Heart right ventricle (tissue), 16 donors: ENCODE measurements around the gene FKBP8. TPM values are rescaled to one million over a fixed set of nuclear protein-coding genes. Genes with fewer than 3 reads are reported as not detected.
"Not testable (repeated sequence)": the region's sequence is repeated elsewhere in the genome, so short reads cannot be mapped to it uniquely, and the experiment has no call there.

Source experiments
- ATAC-seq, 8 donors: fragments of 200-7000 bp; cut with Tn5 transposase; one replicate each; pipeline ENCODE4 v1.9.1; 2020; ENCODE audit warnings: mild to moderate bottlenecking in 8 of 8, moderate library complexity in 8 of 8, moderate number of reproducible peaks in 1 of 8
- DNase-seq, 2 donors: peaks; one replicate each; pipeline ENCODE4 v3.0.0-alpha.2; 2020
- H3K27ac ChIP-seq, 10 donors: fragments of 200-600 bp; sonication (generic) in 2 of 10; one replicate each; pipeline versions ENCODE4 v1.5.0 to v1.8.0; 2020 to 2022; ENCODE audit warnings: mild to moderate bottlenecking in 3 of 10
- H3K27me3 ChIP-seq, 7 donors: fragments of 200-600 bp; one replicate each; pipeline ENCODE4 v1.8.0; 2021 to 2022; ENCODE audit warnings: mild to moderate bottlenecking in 2 of 7
- H3K36me3 ChIP-seq, 9 donors: fragments of 200-600 bp; sonication (generic) in 1 of 9; one replicate each; pipeline versions ENCODE4 v1.5.0 to v1.8.0; 2020 to 2022; ENCODE audit warnings: mild to moderate bottlenecking in 2 of 9
- H3K4me1 ChIP-seq, 9 donors: fragments of 200-600 bp; sonication (generic) in 1 of 9; one replicate each; pipeline versions ENCODE4 v1.5.0 to v1.8.0; 2020 to 2022; ENCODE audit warnings: mild to moderate bottlenecking in 4 of 9
- H3K4me3 ChIP-seq, 10 donors: fragments of 200-600 bp; sonication (generic) in 2 of 10; one replicate each; pipeline versions ENCODE4 v1.5.0 to v1.8.0; 2020 to 2022; ENCODE audit warnings: mild to moderate bottlenecking in 7 of 10, moderate library complexity in 2 of 10
- H3K9me3 ChIP-seq, 11 donors: fragments of 200-600 bp in 10 of 11; sonication (generic) in 2 of 11; one replicate each; pipeline versions ENCODE4 v1.5.0 to v1.8.0; 2013 to 2022; ENCODE audit warnings: mild to moderate bottlenecking in 2 of 11, control low read depth in 1 of 11, moderate library complexity in 1 of 11
- WGBS, 2 donors: extraction: QIAGEN DNeasy Blood & Tissue Kit; methylation state at CpG; one replicate each; pipeline ENCODE4 v1.1.7; 2013; ENCODE audit warnings: inconsistent platforms in 1 of 2; 5-methylcytosine and 5-hydroxymethylcytosine counted together
- intact Hi-C, 10 donors: fragments of 100-400 bp; cut with DNase I; formaldehyde crosslinking; loops; one replicate each; pipeline versions ENCODE4 v1.11.1 to v1.14.2; 2022
- polyA plus RNA-seq, 2 donors: library from polyadenylated mRNA; stranded (reverse); fragments of 200-250 nt; gene quantifications; one replicate each; pipeline ENCODE4 v1.2.3, GENCODE V29; 2013
- total RNA-seq, 10 donors: library from RNA; stranded (reverse); fragmentation: NEBNext Ultra II Directional in 3 of 10; extraction: Animal tissue kit (Norgen Biotek cat#: 25700) in 3 of 10; gene quantifications; one replicate each; pipeline versions ENCODE4 v1.2.1 to v1.2.4, GENCODE V29; 2021 to 2023
- TF ChIP-seq, protein P1 (sequence below), 9 donors: fragments of 200-600 bp; sonication (generic) in 2 of 9; IDR thresholded peaks; one replicate each; pipeline versions ENCODE4 v1.5.0 to v1.8.0; 2021 to 2022; ENCODE audit warnings: antibody characterized with exemption in 9 of 9, mild to moderate bottlenecking in 5 of 9, moderate library complexity in 1 of 9
- donor health status: Arrhythmogenic right ventricular cardiomyopathy.
- donor health status: ischemic (EF 13 %, LVEDD 7.1; RV severe dilation, severe dysfunction).
- donor health status: healthy with polysubstance abuse.
- donor health status: DM: no; HTN: yes; CAD: no.
- donor health status: DM: no; HTN: no; CAD: no.
- donor health status: ischemic (EF 25% LVEDD 6.9; RV normal size, moderate dysfunction).
- donor health status: ischemic (EF 25% LVEDD 5.7; RV mildly dilated, moderate dysfunction).
- donor health status: healthy.
- donor health status: DM: yes; HTN: yes; CAD: no.
- donor health status: Ischemic cardiomyopathy.
- donor health status: ischemic (EF 35%, LVEDD 5.7; RV mildly dilated, moderate dysfunction).
- donor health status: nonischemic (EF 11% LVEDD 7.7; RV severe dilation, severe dysfunction).
- donor health status: DM: yes; HTN: yes; CAD: no.
- donor health status: PGD.
- donor health status: ischemic (EF 29% LVEDD 5.4; RV normal size, mild dysfunction).
- donor health status: nonischemic (EF 23%, LVEDD 6.1; RV moderate dilation, normal function).

The FKBP8 gene
- total and polyA plus RNA-seq, 12 donors: 132 to 308 (median 152) TPM

DNA sequence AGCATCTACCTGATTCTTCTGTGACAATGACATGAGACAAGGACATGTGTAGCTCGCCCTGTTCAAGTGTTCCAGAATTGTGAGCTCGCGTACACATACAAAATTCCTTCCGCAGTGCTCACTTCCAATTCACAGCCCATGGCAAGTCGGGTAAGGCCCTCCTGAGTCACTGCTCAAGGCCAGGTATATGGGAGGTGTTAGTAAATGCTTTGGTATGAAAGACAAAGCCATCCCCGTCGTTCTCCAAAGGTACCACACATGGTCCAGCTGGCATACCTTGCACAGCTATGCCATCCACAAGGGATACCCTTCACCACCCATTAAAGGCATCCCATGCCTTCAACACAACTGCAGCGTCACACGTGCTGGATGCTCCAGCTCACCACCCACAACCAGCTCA is 17.1 kb downstream of the FKBP8 start:
- 92 to 93% methylated on average over 9 of the region's 9 CpGs for WGBS, 2 donors
- intact Hi-C loops: no loop called here

DNA sequence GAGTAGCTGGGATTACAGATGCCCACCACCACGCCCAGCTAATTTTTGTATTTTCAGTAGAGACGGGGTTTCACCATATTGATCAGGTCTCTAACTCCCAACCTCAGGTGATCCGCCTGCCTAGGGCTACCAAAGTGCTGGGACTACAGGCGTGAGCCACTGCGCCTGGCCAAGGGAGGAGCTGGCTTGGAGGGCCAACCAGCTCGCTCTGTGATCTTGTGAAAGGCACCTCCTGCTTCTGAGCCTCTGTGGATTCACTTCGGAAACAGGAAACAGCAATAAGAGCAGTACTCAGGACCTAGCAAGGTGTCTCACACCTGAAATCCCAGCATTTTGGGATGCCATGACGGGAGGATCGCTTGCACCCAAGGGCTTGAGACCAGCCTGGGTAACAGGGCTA is 19.5 kb downstream of the FKBP8 start:
- no peaks in the 10 kb centered on the region for H3K36me3 ChIP-seq
- H3K4me1 ChIP-seq: peaks cover 0 to 37% (median 19%) of the 10 kb centered on the region in 9 donors
- TF ChIP-seq, protein P1, sequence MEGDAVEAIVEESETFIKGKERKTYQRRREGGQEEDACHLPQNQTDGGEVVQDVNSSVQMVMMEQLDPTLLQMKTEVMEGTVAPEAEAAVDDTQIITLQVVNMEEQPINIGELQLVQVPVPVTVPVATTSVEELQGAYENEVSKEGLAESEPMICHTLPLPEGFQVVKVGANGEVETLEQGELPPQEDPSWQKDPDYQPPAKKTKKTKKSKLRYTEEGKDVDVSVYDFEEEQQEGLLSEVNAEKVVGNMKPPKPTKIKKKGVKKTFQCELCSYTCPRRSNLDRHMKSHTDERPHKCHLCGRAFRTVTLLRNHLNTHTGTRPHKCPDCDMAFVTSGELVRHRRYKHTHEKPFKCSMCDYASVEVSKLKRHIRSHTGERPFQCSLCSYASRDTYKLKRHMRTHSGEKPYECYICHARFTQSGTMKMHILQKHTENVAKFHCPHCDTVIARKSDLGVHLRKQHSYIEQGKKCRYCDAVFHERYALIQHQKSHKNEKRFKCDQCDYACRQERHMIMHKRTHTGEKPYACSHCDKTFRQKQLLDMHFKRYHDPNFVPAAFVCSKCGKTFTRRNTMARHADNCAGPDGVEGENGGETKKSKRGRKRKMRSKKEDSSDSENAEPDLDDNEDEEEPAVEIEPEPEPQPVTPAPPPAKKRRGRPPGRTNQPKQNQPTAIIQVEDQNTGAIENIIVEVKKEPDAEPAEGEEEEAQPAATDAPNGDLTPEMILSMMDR (IDR thresholded peaks at IDR 0.05): no peak
- H3K4me3 ChIP-seq: no peak overlapping the region
- no peak overlapping the region for H3K27ac ChIP-seq
- no peak for ATAC-seq
- DNase-seq: no peak
- intact Hi-C loops: loop anchor here in 6 of 10 donors (2.0 to 5.0 kb wide), 4 partner anchors 19 to 62 kb away; partner anchors contain the start of genes KXD1 (in 3 of the 6) and FKBP8 (in 1 of the 6)
- no peaks in the 10 kb centered on the region for H3K27me3 ChIP-seq
- no peaks in the 10 kb centered on the region for H3K9me3 ChIP-seq
- 90 to 93% methylated on average over 9 of the region's 9 CpGs for WGBS, 2 donors

More for the DNA sequence above, 17.1 kb downstream of the FKBP8 start:
- Histone ChIP-seq H3K4me1 (peaks cover 0 to 23% (median 4%) of the 10 kb centered on the region in 9 donors), H3K27ac (peak overlapping the region in 1 of 10 donors; percentile 31), H3K36me3 (peaks cover 0 to 6% (median 1%) of the 10 kb centered on the region in 9 donors), H3K9me3 (no peaks in the 10 kb centered on the region), H3K27me3 (no peaks in the 10 kb centered on the region), H3K4me3 (no peak overlapping the region)
- no peak for DNase-seq
- ATAC-seq: no peak
- TF ChIP-seq, protein P1 (IDR thresholded peaks at IDR 0.05): no peak

DNA sequence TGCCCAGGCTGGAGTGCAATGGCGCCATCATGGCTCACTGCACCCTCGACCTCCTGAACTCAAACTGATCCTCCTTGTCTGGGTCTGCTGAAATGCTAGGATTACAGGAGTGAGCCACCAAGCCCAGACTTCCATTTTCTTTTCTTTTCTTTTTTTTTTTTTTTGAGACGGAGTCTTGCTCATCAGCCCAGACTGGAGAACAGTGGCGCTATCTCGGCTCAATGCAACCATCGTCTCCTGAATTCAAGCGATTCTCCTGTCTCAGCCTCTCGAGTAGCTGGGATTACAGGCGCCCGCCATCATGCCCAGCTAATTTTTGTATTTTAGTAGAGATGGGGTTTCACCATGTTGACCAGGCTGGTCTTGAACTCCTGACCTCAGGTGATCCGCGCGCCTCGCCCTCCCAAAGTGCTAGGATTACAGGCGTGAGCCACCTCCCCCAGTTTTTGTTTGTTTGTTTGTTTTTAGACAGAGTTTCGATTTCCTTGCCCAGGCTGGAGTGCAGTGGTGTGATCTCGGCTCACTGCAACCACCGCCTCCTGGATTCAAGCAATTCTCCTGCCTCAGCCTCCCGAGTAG is 20.4 kb downstream of the FKBP8 start:
- not testable (repeated sequence) for H3K27me3 ChIP-seq, DNase-seq, H3K36me3 ChIP-seq, H3K9me3 ChIP-seq, ATAC-seq
- intact Hi-C loops: loop anchor here in 6 of 10 donors (1.0 to 5.0 kb wide), 6 partner anchors 20 to 61 kb away; partner anchors contain the start of genes KXD1 (in 4 of the 6), FKBP8 (in 1 of the 6) and UBA52 (in 1 of the 6)
- WGBS, 2 donors: 72 to 79% methylated on average over 19 of the region's 19 CpGs
- Histone ChIP-seq H3K4me1 (peaks cover 0 to 45% (median 25%) of the 10 kb centered on the region in 9 donors), H3K4me3 (peak overlapping the region in 8 of 10 donors; percentile 4 to 99 (median 35)), H3K27ac (peak overlapping the region in 8 of 10 donors; percentile 22 to 100 (median 50))

DNA sequence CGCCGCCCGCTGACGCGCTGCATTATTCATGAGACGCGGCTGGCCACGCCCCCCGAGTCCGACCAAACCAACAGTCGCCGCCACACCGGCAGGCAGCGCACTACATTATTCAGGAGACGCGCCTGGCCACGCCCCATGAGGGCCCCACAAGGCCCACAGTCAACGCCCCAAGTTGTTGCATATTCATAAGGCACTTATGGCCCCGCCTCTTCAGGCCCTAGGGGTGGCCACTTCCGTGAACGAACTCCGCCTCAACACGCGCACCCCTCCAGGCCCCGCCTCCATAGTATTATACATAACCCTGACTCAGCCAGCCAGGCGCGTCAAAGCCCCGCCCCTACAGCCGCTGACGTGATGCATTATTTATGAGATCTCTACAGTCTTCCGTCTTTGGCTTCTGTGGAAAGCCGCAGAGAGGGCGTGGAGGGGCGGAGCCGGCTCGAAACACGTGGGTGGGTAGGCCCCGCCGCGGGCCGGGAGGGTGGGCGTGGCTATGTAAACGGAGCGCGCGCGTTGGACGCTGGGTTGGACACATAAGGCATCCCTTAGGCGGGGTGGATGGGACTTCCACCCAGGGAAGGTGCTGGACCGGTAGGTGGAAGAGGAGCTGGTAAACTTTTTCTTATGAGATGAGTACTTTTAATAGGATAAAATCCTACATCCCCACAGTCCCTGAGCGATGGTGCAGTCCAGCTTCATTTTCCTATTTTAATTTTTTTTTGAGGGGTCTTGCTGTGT is 21.1 kb downstream of the FKBP8 start:
- peak; percentile 100 for DNase-seq
- Histone ChIP-seq H3K9me3 (no peaks in the 10 kb centered on the region), H3K27me3 (no peaks in the 10 kb centered on the region), H3K4me3 (peak overlapping the region; percentile 67 to 100 (median 98)), H3K27ac (peak overlapping the region in 9 of 10 donors; percentile 91 to 100 (median 95)), H3K36me3 (no peaks in the 10 kb centered on the region), H3K4me1 (peaks cover 0 to 46% (median 26%) of the 10 kb centered on the region in 9 donors)
- TF ChIP-seq, protein P1 (IDR thresholded peaks at IDR 0.05): peak in 6 of 9 donors; percentile 10 to 54 (median 34)
- peak; percentile 92 to 96 (median 95) for ATAC-seq
- 1 to 2% methylated on average over 51 of the region's 51 CpGs for WGBS, 2 donors
- intact Hi-C loops: loop anchor here in 6 of 10 donors (1.0 to 5.0 kb wide), 6 partner anchors 21 to 60 kb away; partner anchors contain the start of genes KXD1 (in 4 of the 6), FKBP8 (in 1 of the 6) and UBA52 (in 1 of the 6)
